MM.1S (cell line): Measurements from ENCODE around the gene NAA80.

ENCODE experiments used
- DNase-seq: peaks from one replicate; pipeline ENCODE4 v3.0.0-alpha.2; 2015
- H2AFZ ChIP-seq: fragments of 300-600 bp; sonication (generic); 2 replicates; pipeline ENCODE4 v1.6.0; 2016; ENCODE audit warnings: antibody characterized with exemption, low read length
- H3F3A ChIP-seq: fragments of 300-600 bp; sonication (generic); 2 replicates; pipeline ENCODE4 v1.6.1; 2016; ENCODE audit warnings: mild to moderate bottlenecking, antibody characterized with exemption, low read length, moderate library complexity, mixed read lengths; ENCODE audit not compliant: insufficient read depth
- H3K27ac ChIP-seq: fragments of 300-600 bp; sonication (generic); 2 replicates; pipeline ENCODE4 v1.5.1; 2016; ENCODE audit warnings: mild to moderate bottlenecking, low read length
- H3K27me3 ChIP-seq: fragments of 300-600 bp; sonication (generic); replicated peaks from 2 replicates; pipeline ENCODE4 v1.6.0; 2016; ENCODE audit warnings: low read length; ENCODE audit not compliant: insufficient read depth
- H3K36me3 ChIP-seq: fragments of 300-600 bp; sonication (generic); replicated peaks from 2 replicates; pipeline ENCODE4 v1.6.1; 2016; ENCODE audit warnings: mild to moderate bottlenecking, low read length, mixed read lengths; ENCODE audit not compliant: insufficient read depth
- H3K4me1 ChIP-seq: fragments of 300-600 bp; sonication (generic); 2 replicates; pipeline ENCODE4 v1.6.1; 2016; ENCODE audit warnings: low read length, mixed read lengths
- H3K4me2 ChIP-seq: fragments of 300-600 bp; sonication (generic); 2 replicates; pipeline ENCODE4 v1.6.0; 2016; ENCODE audit warnings: low read depth, low read length
- H3K4me3 ChIP-seq: fragments of 300-600 bp; sonication (generic); 2 replicates; pipeline ENCODE4 v1.5.1; 2016; ENCODE audit warnings: low read length, mixed read lengths
- H3K79me2 ChIP-seq: fragments of 300-600 bp; sonication (generic); 2 replicates; pipeline ENCODE4 v1.6.1; 2016; ENCODE audit warnings: mixed run types, low read length, mixed read lengths
- H3K9ac ChIP-seq: fragments of 300-600 bp; sonication (generic); 2 replicates; pipeline ENCODE4 v1.6.1; 2016; ENCODE audit warnings: low read length, mixed read lengths
- H3K9me2 ChIP-seq: fragments of 300-600 bp; sonication (generic); replicated peaks from 2 replicates; pipeline ENCODE4 v1.6.1; 2016; ENCODE audit warnings: mild to moderate bottlenecking, low read length, mixed read lengths; ENCODE audit not compliant: insufficient read depth
- H3K9me3 ChIP-seq: fragments of 300-600 bp; sonication (generic); replicated peaks from 2 replicates; pipeline ENCODE4 v1.6.1; 2016; ENCODE audit warnings: mild to moderate bottlenecking, low read length, mixed read lengths; ENCODE audit not compliant: insufficient read depth
- H4K20me1 ChIP-seq: fragments of 300-600 bp; sonication (generic); 2 replicates; pipeline ENCODE4 v1.6.1; 2016; ENCODE audit warnings: mild to moderate bottlenecking, low read length, moderate library complexity, mixed read lengths; ENCODE audit not compliant: insufficient read depth
- EZH2 ChIP-seq: fragments of 300-600 bp; sonication (generic); optimal IDR thresholded peaks from 2 replicates; pipeline ENCODE3; 2017; ENCODE audit warnings: low read depth, mild to moderate bottlenecking, antibody characterized with exemption, low read length, mixed read lengths
- EZH2phosphoT487 ChIP-seq: fragments of 300-600 bp; sonication (generic); IDR thresholded peaks from 2 replicates; pipeline ENCODE4 v1.6.1; 2018; ENCODE audit warnings: antibody characterized with exemption, low read length
- TF ChIP-seq, protein P1 (sequence below): fragments of 300-600 bp; sonication (generic); IDR thresholded peaks from 2 replicates; pipeline ENCODE4 v1.5.1; 2016; ENCODE audit warnings: antibody characterized with exemption, low read length, mixed read lengths

Gene NAA80

DNA sequence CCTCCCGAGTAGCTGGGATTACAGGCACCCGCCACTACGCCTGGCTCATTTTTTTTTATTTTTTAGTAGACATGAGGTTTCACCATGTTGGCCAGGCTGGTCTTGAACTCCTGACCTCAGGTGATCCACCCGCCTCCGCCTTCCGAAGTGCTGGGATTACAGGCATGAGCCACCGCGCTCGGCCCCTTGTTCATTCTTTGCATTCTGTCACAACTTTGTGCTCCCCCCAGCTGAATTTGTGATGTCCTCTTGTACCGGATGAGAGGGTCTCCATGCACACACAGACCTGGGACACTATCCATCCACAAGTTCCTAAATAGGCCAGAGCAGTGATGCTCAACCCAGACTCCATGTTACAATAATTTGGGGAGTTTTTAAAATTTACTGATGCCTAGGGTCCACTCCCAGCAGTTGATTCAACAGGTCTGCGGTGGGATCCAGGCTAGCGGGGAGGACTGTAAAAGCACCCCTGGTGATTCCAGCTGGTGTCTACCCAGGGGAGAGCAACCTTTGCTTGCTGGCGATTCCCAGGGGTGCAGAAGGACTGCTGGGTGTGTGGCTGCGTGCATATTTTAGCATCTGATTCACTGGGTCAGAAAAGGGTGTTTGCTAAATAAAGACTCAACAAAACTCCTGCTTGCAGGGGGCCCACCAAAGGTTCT, 40.4 kb upstream of the NAA80 start:
- TF ChIP-seq EZH2 = no peak
- TF ChIP-seq EZH2phosphoT487 = no peak
- TF ChIP-seq, protein P1, sequence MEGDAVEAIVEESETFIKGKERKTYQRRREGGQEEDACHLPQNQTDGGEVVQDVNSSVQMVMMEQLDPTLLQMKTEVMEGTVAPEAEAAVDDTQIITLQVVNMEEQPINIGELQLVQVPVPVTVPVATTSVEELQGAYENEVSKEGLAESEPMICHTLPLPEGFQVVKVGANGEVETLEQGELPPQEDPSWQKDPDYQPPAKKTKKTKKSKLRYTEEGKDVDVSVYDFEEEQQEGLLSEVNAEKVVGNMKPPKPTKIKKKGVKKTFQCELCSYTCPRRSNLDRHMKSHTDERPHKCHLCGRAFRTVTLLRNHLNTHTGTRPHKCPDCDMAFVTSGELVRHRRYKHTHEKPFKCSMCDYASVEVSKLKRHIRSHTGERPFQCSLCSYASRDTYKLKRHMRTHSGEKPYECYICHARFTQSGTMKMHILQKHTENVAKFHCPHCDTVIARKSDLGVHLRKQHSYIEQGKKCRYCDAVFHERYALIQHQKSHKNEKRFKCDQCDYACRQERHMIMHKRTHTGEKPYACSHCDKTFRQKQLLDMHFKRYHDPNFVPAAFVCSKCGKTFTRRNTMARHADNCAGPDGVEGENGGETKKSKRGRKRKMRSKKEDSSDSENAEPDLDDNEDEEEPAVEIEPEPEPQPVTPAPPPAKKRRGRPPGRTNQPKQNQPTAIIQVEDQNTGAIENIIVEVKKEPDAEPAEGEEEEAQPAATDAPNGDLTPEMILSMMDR = no peak
- H3K4me3 ChIP-seq = no peak overlapping the region
- H3K4me2 ChIP-seq = no peak overlapping the region
- no peak for DNase-seq
- H3K27ac ChIP-seq = no peak overlapping the region
- H3K9me2 ChIP-seq = no peaks in the 10 kb centered on the region
- no peaks in the 10 kb centered on the region for H3K9me3 ChIP-seq
- H3K27me3 ChIP-seq = peaks cover 10% of the 10 kb centered on the region; the same call in 1 of the 2 replicates
- no peaks in the 10 kb centered on the region for H4K20me1 ChIP-seq
- no peaks in the 10 kb centered on the region for H3K36me3 ChIP-seq
- H2AFZ ChIP-seq = no peak overlapping the region
- peaks cover 4% of the 10 kb centered on the region; the same call in 1 of the 2 replicates for H3K4me1 ChIP-seq
- no peak overlapping the region for H3K9ac ChIP-seq
- H3F3A ChIP-seq = peaks cover 17% of the 10 kb centered on the region
- peaks cover 31% of the 10 kb centered on the region for H3K79me2 ChIP-seq

DNA sequence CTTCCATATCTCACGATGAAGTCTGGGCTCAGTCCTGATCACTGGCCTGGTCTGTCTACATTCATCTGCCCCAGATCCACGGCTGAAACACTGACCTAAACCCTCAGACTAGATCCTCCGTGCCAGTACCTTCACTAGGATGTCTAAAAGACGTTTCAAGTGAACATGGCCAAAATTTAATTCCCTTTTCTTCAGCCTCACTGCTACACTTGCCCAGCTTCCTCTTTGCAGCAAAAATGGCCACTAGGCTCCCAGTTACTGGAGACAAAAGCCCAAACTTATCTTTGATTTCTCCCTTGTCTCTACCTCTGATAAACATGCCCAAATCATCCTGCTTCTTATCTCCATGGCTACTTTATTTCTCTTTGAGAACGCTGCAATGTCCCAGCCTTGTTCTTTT, 39.8 kb upstream of the NAA80 start:
- Histone ChIP-seq H2AFZ (no peak overlapping the region), H3K4me2 (no peak overlapping the region), H3K4me3 (no peak overlapping the region), H3F3A (peaks cover 17% of the 10 kb centered on the region), H3K36me3 (no peaks in the 10 kb centered on the region), H3K27me3 (peaks cover 10% of the 10 kb centered on the region; the same call in 1 of the 2 replicates), H3K9me2 (no peaks in the 10 kb centered on the region), H3K27ac (no peak overlapping the region), H3K9ac (no peak overlapping the region), H4K20me1 (no peaks in the 10 kb centered on the region), H3K79me2 (peaks cover 38% of the 10 kb centered on the region), H3K4me1 (peaks cover 4% of the 10 kb centered on the region; the same call in 1 of the 2 replicates), H3K9me3 (no peaks in the 10 kb centered on the region)
- TF ChIP-seq EZH2 (no peak), EZH2phosphoT487 (no peak)
- TF ChIP-seq, protein P1 = no peak
- no peak for DNase-seq

DNA sequence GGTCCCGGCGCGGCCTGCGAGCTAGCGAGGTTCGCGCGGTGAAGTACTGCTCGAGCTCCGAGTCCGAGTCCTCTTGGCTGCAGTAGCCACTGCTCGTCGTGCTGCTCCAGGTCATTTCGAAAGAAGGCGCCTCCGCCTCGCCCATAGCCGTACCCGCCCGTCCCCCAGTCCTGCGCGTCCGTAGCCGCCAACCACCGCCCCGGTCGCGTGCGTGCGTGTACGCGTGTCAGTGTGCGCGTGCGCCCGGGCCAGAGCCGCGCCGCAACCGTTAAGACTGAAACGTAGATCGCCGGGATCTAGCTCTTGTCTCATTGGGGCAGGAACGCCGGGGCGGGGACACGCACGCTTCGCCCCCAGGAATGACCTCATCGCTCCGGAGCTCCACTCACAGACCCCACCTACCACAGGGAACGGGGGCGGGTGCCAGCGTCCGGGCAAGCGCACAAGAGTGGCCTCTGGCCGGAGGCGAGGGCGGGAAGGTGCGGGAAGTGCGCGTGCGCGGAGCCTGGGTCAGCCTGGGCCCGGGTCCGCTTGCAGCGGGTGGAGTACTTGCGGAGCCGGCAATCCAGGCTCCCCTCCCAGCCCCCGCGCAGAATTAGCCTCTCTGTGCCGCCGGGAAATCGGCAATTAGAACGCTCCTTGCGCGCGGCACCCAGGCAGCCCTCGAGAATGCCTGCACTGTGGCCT, 38.1 kb upstream of the NAA80 start:
- TF ChIP-seq EZH2 = no peak
- TF ChIP-seq, protein P1 = no peak
- no peaks in the 10 kb centered on the region for H3K36me3 ChIP-seq
- no peaks in the 10 kb centered on the region for H3K9me2 ChIP-seq
- peak overlapping the region; percentile 86 for H3K27ac ChIP-seq
- H3K4me2 ChIP-seq = peak overlapping the region; percentile 98
- H3K27me3 ChIP-seq = peaks cover 10% of the 10 kb centered on the region; the same call in 1 of the 2 replicates
- DNase-seq = peak; percentile 99
- H2AFZ ChIP-seq = peak overlapping the region; percentile 92
- H3F3A ChIP-seq = peaks cover 17% of the 10 kb centered on the region
- H3K79me2 ChIP-seq = peaks cover 54% of the 10 kb centered on the region
- H3K4me3 ChIP-seq = peak overlapping the region; percentile 99
- H4K20me1 ChIP-seq = no peaks in the 10 kb centered on the region
- H3K9ac ChIP-seq = peak overlapping the region; percentile 97
- no peaks in the 10 kb centered on the region for H3K9me3 ChIP-seq
- peaks cover 4% of the 10 kb centered on the region; the same call in 1 of the 2 replicates for H3K4me1 ChIP-seq
